Nephron (organoid): ENCODE data around the gene GRID2IP.

Experiments used
- H3K27ac Mint-ChIP-seq, 3 experiments: 2 replicates each; pipeline ENCODE4 v1.8.0; 2020; ENCODE audit warnings: mixed read lengths in 3 of 3, mild to moderate bottlenecking in 2 of 3, moderate library complexity in 1 of 3
- H3K27me3 Mint-ChIP-seq: 2 replicates; pipeline ENCODE4 v1.8.0; 2021; ENCODE audit warnings: low read depth, mild to moderate bottlenecking, moderate library complexity, mixed read lengths
- H3K36me3 Mint-ChIP-seq: 2 replicates; pipeline ENCODE4 v1.8.0; 2020; ENCODE audit warnings: low read depth, mixed read lengths
- H3K4me1 Mint-ChIP-seq: 2 replicates; pipeline ENCODE4 v1.8.0; 2020; ENCODE audit warnings: mixed read lengths
- H3K4me3 Mint-ChIP-seq, 3 experiments: 2 replicates each; pipeline ENCODE4 v1.8.0; 2020; ENCODE audit warnings: mild to moderate bottlenecking in 3 of 3, mixed read lengths in 3 of 3, moderate library complexity in 2 of 3
- H3K9me3 Mint-ChIP-seq: 2 replicates; pipeline ENCODE4 v1.8.0; 2020; ENCODE audit warnings: mixed read lengths
- CTCF ChIP-seq, 3 experiments: fragments of 200-600 bp; sonication (generic); IDR thresholded peaks; one replicate each; pipeline ENCODE4 v1.5.0; 2021; ENCODE audit warnings: antibody characterized with exemption in 3 of 3; ENCODE audit not compliant: unreplicated experiment in 3 of 3

Gene GRID2IP

GRCh38 chr7:6563936-6564770 lies 12.9 kb upstream of the GRID2IP start:
- no peaks in the 10 kb centered on the region for H3K4me1 Mint-ChIP-seq
- no peaks in the 10 kb centered on the region for H3K27me3 Mint-ChIP-seq
- H3K4me3 Mint-ChIP-seq, result no peak overlapping the region
- no peak overlapping the region for H3K27ac Mint-ChIP-seq
- no peak for TF ChIP-seq CTCF (IDR thresholded peaks at IDR 0.05; ENCODE audit: unreplicated experiment in 3 of 3)
- no peaks in the 10 kb centered on the region for H3K9me3 Mint-ChIP-seq
- no peaks in the 10 kb centered on the region for H3K36me3 Mint-ChIP-seq

- peaks cover 5% of the 10 kb centered on the region for H3K27me3 Mint-ChIP-seq
- no peaks in the 10 kb centered on the region for H3K9me3 Mint-ChIP-seq
- H3K36me3 Mint-ChIP-seq, result no peaks in the 10 kb centered on the region
- no peak overlapping the region for H3K4me3 Mint-ChIP-seq
- no peaks in the 10 kb centered on the region for H3K4me1 Mint-ChIP-seq
- H3K27ac Mint-ChIP-seq, result no peak overlapping the region
- TF ChIP-seq CTCF (IDR thresholded peaks at IDR 0.05; ENCODE audit: unreplicated experiment in 3 of 3), result no peak
Measured at GRCh38 chr7:6562106-6562505, 10.8 kb upstream of the GRID2IP start.

- H3K9me3 Mint-ChIP-seq, result no peaks in the 10 kb centered on the region
- TF ChIP-seq CTCF (IDR thresholded peaks at IDR 0.05; ENCODE audit: unreplicated experiment in 3 of 3), result no peak
- H3K4me1 Mint-ChIP-seq, result no peaks in the 10 kb centered on the region
- no peaks in the 10 kb centered on the region for H3K36me3 Mint-ChIP-seq
- peaks cover 11% of the 10 kb centered on the region for H3K27me3 Mint-ChIP-seq
- no peak overlapping the region for H3K4me3 Mint-ChIP-seq
- H3K27ac Mint-ChIP-seq, result no peak overlapping the region
Measured at GRCh38 chr7:6559896-6560295, 8.6 kb upstream of the GRID2IP start.

GRCh38 chr7:6558837-6559236 lies 7.6 kb upstream of the GRID2IP start:
- TF ChIP-seq CTCF (IDR thresholded peaks at IDR 0.05; ENCODE audit: unreplicated experiment in 3 of 3), result peak in 1 of 3 experiments; percentile 23
- no peaks in the 10 kb centered on the region for H3K4me1 Mint-ChIP-seq
- H3K27ac Mint-ChIP-seq, result no peak overlapping the region
- peaks cover 11% of the 10 kb centered on the region for H3K27me3 Mint-ChIP-seq
- H3K9me3 Mint-ChIP-seq, result no peaks in the 10 kb centered on the region
- no peak overlapping the region for H3K4me3 Mint-ChIP-seq
- H3K36me3 Mint-ChIP-seq, result no peaks in the 10 kb centered on the region

- Mint-ChIP-seq H3K27me3 (peaks cover 11% of the 10 kb centered on the region), H3K36me3 (no peaks in the 10 kb centered on the region), H3K4me3 (no peak overlapping the region), H3K9me3 (no peaks in the 10 kb centered on the region), H3K4me1 (no peaks in the 10 kb centered on the region), H3K27ac (no peak overlapping the region)
- TF ChIP-seq CTCF (IDR thresholded peaks at IDR 0.05; ENCODE audit: unreplicated experiment in 3 of 3), result no peak
Measured at GRCh38 chr7:6556196-6556595, 4.9 kb upstream of the GRID2IP start.

GRCh38 chr7:6554848-6555247 lies 3.6 kb upstream of the GRID2IP start:
- no peak overlapping the region for H3K4me3 Mint-ChIP-seq
- no peak for TF ChIP-seq CTCF (IDR thresholded peaks at IDR 0.05; ENCODE audit: unreplicated experiment in 3 of 3)
- no peaks in the 10 kb centered on the region for H3K36me3 Mint-ChIP-seq
- peaks cover 11% of the 10 kb centered on the region for H3K27me3 Mint-ChIP-seq
- no peaks in the 10 kb centered on the region for H3K9me3 Mint-ChIP-seq
- H3K27ac Mint-ChIP-seq, result no peak overlapping the region
- H3K4me1 Mint-ChIP-seq, result no peaks in the 10 kb centered on the region
